Neural crest cell (in vitro differentiated cells): ENCODE results near the gene MTAP. TPM values are rescaled to one million over a fixed set of nuclear protein-coding genes. Genes with fewer than 3 reads are reported as not detected.

ENCODE experiments used
- DNase-seq: peaks from one replicate; pipeline ENCODE4 v3.0.0; 2021; ENCODE audit warnings: low read depth, mixed read lengths, low spot score
- H3K27ac Mint-ChIP-seq: one replicate; pipeline ENCODE4 v1.8.0; 2021; ENCODE audit warnings: mild to moderate bottlenecking, mixed read lengths; ENCODE audit not compliant: unreplicated experiment
- H3K27me3 Mint-ChIP-seq: 2 replicates; pipeline ENCODE4 v1.8.0; 2021; ENCODE audit warnings: low read depth, mild to moderate bottlenecking, mixed read lengths
- H3K36me3 Mint-ChIP-seq: 2 replicates; pipeline ENCODE4 v1.8.0; 2021; ENCODE audit warnings: low read depth, mild to moderate bottlenecking, mixed read lengths
- H3K4me1 Mint-ChIP-seq: 2 replicates; pipeline ENCODE4 v1.8.0; 2021; ENCODE audit warnings: mixed read lengths
- H3K4me3 Mint-ChIP-seq: one replicate; pipeline ENCODE4 v1.8.0; 2021; ENCODE audit warnings: mild to moderate bottlenecking, mixed read lengths
- H3K9me3 Mint-ChIP-seq: 2 replicates; pipeline ENCODE4 v1.8.0; 2021; ENCODE audit warnings: mixed read lengths
- CTCF ChIP-seq: fragments of 200-600 bp; sonication (generic); conservative IDR thresholded peaks from 2 replicates; pipeline ENCODE4 v1.5.0; 2021; ENCODE audit warnings: antibody characterized with exemption, mild to moderate bottlenecking
- total RNA-seq: library from RNA; stranded (reverse); gene quantifications from 2 replicates; pipeline ENCODE4 v1.2.1, GENCODE V29; 2021

MTAP gene
- total RNA-seq, 1 donor from 2014 or later = 90.1 TPM

- no peak for TF ChIP-seq CTCF
- no peak for DNase-seq
- no peak overlapping the region for H3K27ac Mint-ChIP-seq
- no peak overlapping the region for H3K4me3 Mint-ChIP-seq
- H3K27me3 Mint-ChIP-seq = no peaks in the 10 kb centered on the region
- H3K9me3 Mint-ChIP-seq = peaks cover 4% of the 10 kb centered on the region
- H3K4me1 Mint-ChIP-seq = no peaks in the 10 kb centered on the region
- peaks cover 17% of the 10 kb centered on the region for H3K36me3 Mint-ChIP-seq
Measured at GRCh38 chr9:21927752-21928151, 125.3 kb downstream of the MTAP start.

DNA sequence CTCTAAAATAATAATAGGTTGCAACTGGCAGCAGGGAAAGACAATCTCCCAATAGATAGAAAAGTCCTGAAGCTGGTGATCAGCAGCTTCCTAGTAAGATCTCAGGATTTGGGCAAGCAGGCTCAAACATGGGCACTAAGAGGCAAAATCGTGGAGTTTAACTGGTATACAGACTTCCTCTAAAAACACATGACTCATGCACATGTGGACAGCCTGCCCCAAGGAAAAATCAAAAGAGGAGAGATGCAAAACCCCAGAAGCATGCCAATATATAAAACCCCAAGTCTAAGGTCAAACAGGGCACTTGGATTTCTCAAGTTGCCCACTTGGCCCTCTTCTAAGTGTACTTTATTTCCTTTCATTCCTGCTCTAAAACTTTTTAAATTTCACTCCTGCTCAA lies 129.0 kb downstream of the MTAP start:
- Mint-ChIP-seq H3K4me3 (no peak overlapping the region), H3K27me3 (no peaks in the 10 kb centered on the region), H3K36me3 (peaks cover 20% of the 10 kb centered on the region), H3K27ac (no peak overlapping the region), H3K9me3 (no peaks in the 10 kb centered on the region), H3K4me1 (no peaks in the 10 kb centered on the region)
- DNase-seq = no peak
- no peak for TF ChIP-seq CTCF

- Mint-ChIP-seq H3K9me3 (no peaks in the 10 kb centered on the region), H3K4me1 (no peaks in the 10 kb centered on the region), H3K27me3 (no peaks in the 10 kb centered on the region), H3K4me3 (no peak overlapping the region), H3K27ac (no peak overlapping the region), H3K36me3 (peaks cover 20% of the 10 kb centered on the region)
- no peak for DNase-seq
- TF ChIP-seq CTCF = no peak
Measured at GRCh38 chr9:21933281-21933680, 130.8 kb downstream of the MTAP start.

DNA sequence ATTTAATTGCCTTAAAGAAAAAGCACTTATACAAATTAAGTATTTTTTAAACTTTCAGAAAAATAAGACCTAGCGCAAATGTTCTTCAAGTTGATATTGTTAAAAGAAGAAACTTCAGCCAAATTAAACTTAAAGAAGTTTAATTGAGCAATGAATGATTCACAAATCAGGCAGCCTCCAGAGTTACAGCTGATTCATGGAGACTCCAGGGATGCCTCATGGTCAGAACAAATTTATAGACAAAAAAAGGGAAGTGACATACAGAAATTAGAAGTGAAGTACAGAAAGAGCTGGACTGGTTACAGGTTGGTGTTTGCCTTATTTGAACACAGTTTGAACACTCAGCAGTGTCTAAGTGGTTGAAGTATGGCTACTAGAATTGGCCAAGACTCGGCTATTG lies 131.4 kb downstream of the MTAP start:
- Mint-ChIP-seq H3K4me1 (no peaks in the 10 kb centered on the region), H3K36me3 (peaks cover 17% of the 10 kb centered on the region), H3K4me3 (no peak overlapping the region), H3K27ac (no peak overlapping the region), H3K27me3 (no peaks in the 10 kb centered on the region), H3K9me3 (no peaks in the 10 kb centered on the region)
- no peak for DNase-seq
- no peak for TF ChIP-seq CTCF

DNA sequence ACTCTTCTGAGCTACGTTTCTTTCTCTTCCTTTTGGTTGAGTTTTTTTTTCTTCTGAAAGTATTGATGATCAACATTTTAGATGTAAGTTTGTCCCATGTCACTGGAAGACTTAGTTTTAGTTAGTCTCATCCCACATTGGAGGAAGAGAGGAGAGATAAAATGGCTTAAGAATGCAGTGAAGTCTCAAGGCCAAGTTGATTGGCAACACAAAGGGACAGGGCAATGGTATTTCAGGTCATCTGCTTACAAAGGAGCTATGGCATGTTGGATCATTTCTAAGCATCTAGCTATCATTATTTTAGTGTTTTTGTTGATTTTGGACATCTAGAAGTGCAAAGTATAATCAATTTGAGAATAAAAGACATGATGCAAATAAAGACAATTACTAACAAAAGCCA lies 133.2 kb downstream of the MTAP start:
- no peak overlapping the region for H3K4me3 Mint-ChIP-seq
- no peak for TF ChIP-seq CTCF
- no peak for DNase-seq
- H3K27me3 Mint-ChIP-seq = no peaks in the 10 kb centered on the region
- H3K27ac Mint-ChIP-seq = no peak overlapping the region
- peaks cover 9% of the 10 kb centered on the region for H3K36me3 Mint-ChIP-seq
- no peaks in the 10 kb centered on the region for H3K4me1 Mint-ChIP-seq
- H3K9me3 Mint-ChIP-seq = no peaks in the 10 kb centered on the region

DNA sequence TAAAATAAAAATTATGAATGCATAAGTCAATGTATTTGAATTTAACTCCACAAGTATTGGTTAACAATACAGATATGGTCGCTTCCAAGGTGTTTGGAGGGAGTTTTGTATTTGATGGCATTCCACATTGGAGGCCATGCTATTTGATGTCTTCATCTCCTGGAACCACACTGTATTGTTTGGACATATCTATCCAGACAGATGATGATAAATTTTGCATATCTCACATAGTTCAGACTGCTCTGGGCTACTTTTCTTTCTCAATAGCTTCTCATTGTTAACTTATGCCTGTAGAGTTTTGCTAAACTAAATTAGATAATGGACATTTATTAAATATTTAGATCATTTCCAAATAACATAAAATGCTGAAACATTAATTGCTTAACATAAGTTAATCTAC lies 133.7 kb downstream of the MTAP start:
- Mint-ChIP-seq H3K9me3 (no peaks in the 10 kb centered on the region), H3K27ac (no peak overlapping the region), H3K27me3 (no peaks in the 10 kb centered on the region), H3K4me1 (no peaks in the 10 kb centered on the region), H3K4me3 (no peak overlapping the region), H3K36me3 (peaks cover 6% of the 10 kb centered on the region)
- TF ChIP-seq CTCF = no peak
- DNase-seq = no peak
